Muscle of back (tissue), 13 donors: Measurements from ENCODE around the gene MRPS17. TPM values are rescaled to one million over a fixed set of nuclear protein-coding genes. Genes with fewer than 3 reads are reported as not detected.
"Not testable (repeated sequence)": the region's sequence is repeated elsewhere in the genome, so short reads cannot be mapped to it uniquely, and the experiment has no call there.

Experiments
- DNase-seq, 3 donors: peaks; one replicate each; pipeline versions ENCODE4 v3.0.0 to v3.0.0-alpha.2; 2013
- long read RNA-seq, 9 donors: transcript quantifications; one replicate each; lab custom pipeline, GENCODE V29; 2026
- polyA plus RNA-seq, 10 donors: library from polyadenylated mRNA; unstranded; fragments of 120-200 nt; gene quantifications; one replicate each; pipeline ENCODE4 v1.2.1, GENCODE V29; 2013; ENCODE audit not compliant: insufficient read length in 10 of 10

The MRPS17 gene
- 10 to 100 TPM; 12.7 to 16.2 (median 14.7) TPM for polyA plus RNA-seq
- long read RNA-seq, donor 1, transcript MRPS17-201 (3 exons, 1,845 nt) = major isoform, 14 of 14 reads
- long read RNA-seq, donor 1, partial matches to known transcripts = 0 of 14 reads
- long read RNA-seq, donor 1, other reads (novel, unspliced or antisense) = 0 of 14 reads
- long read RNA-seq, donor 2, transcript MRPS17-201 (3 exons, 1,845 nt) = major isoform, 13 of 13 reads
- long read RNA-seq, donor 2, partial matches to known transcripts = 0 of 13 reads
- long read RNA-seq, donor 2, other reads (novel, unspliced or antisense) = 0 of 13 reads
- long read RNA-seq, donor 3 = 0 reads
- long read RNA-seq, donor 4, transcript MRPS17-201 (3 exons, 1,845 nt) = major isoform, 13 of 19 reads
- long read RNA-seq, donor 4, partial matches to known transcripts = 6 of 19 reads
- long read RNA-seq, donor 4, other reads (novel, unspliced or antisense) = 0 of 19 reads
- long read RNA-seq, donor 5, transcript MRPS17-201 (3 exons, 1,845 nt) = major isoform, 17 of 23 reads
- long read RNA-seq, donor 5, partial matches to known transcripts = 6 of 23 reads
- long read RNA-seq, donor 5, other reads (novel, unspliced or antisense) = 0 of 23 reads
- long read RNA-seq, donor 6, transcript MRPS17-201 (3 exons, 1,845 nt) = major isoform, 14 of 25 reads
- long read RNA-seq, donor 6, partial matches to known transcripts = 11 of 25 reads
- long read RNA-seq, donor 6, other reads (novel, unspliced or antisense) = 0 of 25 reads
- long read RNA-seq, donor 7, transcript MRPS17-201 (3 exons, 1,845 nt) = major isoform, 12 of 12 reads
- long read RNA-seq, donor 7, partial matches to known transcripts = 0 of 12 reads
- long read RNA-seq, donor 7, other reads (novel, unspliced or antisense) = 0 of 12 reads
- long read RNA-seq, donor 8, transcript MRPS17-201 (3 exons, 1,845 nt) = major isoform, 15 of 15 reads
- long read RNA-seq, donor 8, partial matches to known transcripts = 0 of 15 reads
- long read RNA-seq, donor 8, other reads (novel, unspliced or antisense) = 0 of 15 reads
- long read RNA-seq, donor 9, partial matches to known transcripts = 0 of 2 reads
- long read RNA-seq, donor 9, other reads (novel, unspliced or antisense) = 0 of 2 reads

GRCh38 chr7:55951637-55952351, at the start of gene MRPS17:
Gene MRPS17 (plus strand): TSS chr7:55951877. CDS start chr7:55953196, 1,319 bp downstream.
- peak; percentile 83 to 96 (median 91) for DNase-seq

DNA sequence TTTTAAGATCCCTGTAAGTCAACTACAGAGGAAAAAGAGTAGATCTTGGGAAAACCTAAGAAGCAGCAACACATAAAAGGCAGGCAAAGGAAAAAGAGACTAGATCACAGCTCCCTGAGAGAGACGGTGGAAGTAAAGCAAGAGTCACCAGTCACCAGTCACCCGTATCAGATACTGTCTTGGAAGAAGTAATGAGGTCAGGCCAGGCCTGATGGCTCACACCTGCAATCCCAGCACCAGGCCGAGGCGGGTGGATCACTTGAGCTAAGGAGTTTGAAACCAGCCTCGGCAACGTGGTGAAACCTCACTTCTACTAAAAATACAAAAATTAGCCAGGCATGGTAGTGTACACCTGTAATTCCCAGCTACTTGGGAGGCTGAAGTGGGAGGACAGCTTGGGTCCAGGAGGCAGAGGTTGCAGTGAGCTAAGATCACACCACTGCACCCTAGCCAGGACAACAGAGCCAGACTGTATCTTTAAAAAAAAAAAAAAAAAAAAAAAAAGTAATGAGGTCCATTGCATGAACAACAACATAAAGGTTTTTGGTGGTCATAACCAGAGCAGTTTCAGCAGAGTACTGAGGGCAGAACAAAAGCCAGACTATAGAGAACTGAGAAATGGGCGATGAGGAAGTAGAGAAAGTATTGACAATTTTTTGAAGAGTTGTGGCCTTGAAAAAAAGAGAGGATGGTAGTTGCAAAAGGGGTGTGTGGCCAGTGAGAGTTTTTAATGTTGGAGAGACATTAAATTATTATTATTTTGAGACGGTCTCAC, 47.5 kb upstream of the MRPS17 start:
- DNase-seq = no peak

GRCh38 chr7:55912748-55913158, 38.9 kb upstream of the MRPS17 start:
- no peak for DNase-seq

- DNase-seq = no peak
These were observed 33.9 kb upstream of the MRPS17 start for GRCh38 chr7:55917771-55918170.

DNA sequence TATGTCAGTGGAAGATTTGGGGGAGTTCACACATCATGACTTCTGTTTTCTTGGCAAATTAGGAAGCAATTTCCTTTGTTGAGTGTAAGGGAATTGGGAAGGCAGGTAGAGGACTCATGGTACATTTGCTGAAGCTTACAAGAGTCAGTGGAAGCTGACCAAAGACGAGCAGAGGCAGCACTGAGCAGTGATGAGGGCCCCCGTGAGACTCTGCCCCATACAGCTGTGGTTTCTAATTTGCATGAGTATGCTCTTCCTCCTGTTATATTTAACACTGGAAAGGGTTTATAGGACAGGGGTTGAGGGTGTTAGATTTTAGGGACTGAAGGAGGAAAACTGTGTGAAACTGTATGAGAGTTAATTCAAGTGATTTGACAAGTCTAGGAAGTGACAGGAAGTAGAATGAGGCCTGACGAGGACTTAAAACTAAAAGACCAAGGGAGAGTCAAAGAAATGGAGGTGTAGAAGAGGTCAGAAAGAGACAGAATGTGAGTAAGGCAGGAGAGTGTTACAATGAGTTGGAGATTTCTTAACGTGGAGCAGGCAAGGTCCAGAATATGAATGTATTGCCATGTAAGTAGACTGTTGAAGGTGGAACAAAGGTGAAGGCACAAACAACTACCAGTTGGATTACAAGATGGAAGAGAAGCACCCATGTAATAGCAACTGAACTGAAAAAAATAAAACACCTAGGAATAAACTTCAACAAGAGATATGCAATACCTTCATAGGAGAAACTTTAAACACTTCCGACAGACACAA, 23.5 kb upstream of the MRPS17 start:
- DNase-seq = no peak

DNA sequence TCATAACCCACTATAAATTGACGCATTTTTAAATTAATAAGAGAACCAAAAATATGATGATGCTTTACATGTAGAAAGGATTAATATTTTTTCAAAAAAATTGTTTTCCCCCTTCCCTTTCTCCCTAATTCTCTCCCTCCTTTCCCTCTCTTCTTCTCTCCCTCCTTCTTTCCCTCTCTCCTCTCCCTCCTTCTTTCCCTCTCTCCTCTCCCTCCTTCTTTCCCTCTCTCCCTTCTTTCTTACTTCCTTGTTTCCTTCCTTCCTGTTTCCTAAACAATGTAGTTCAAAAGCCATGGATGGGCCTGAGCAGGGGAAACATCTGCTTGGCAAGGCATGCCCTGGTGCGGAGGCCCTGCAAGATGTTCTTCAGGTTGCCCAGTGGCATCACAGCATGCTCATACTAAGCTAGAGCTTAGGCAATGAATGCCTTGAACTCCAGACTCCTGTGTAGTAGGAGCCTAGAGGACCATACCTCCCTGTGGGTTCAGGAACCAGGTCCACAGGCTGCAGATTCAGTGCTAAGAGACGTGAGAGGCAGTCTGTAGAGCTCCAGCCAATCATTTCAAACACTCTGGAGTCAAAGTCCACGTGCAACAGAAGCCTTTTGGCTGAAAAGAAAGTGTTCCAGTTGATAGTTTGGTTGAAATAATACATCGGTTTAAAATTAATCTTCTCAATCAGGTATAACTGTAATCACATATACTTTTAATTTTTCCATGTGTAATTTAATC, 20.1 kb upstream of the MRPS17 start:
- no peak for DNase-seq

- DNase-seq = no peak
These were observed 12.1 kb upstream of the MRPS17 start for GRCh38 chr7:55939514-55940123.

GRCh38 chr7:55946545-55946944, 5.1 kb upstream of the MRPS17 start:
- no peak for DNase-seq

DNA sequence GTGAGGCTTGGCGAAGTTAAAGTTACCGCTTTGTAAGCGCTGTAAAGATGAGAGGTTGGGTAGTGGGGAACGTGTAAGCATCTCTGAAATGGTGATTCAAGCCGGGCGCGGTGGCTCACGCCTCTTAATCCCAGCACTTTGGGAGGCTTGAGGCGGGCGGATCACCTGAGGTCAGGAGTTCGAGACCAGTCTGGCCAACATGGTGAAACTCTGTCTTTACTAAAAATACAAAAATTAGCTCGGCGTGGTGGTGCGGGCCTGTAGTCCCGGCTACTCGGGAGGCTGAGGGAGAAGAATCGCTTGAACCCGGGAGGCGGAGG, 635 bp downstream of the MRPS17 start:
- DNase-seq = not testable (repeated sequence)

- no peak for DNase-seq
These were observed 2.2 kb downstream of the MRPS17 start for GRCh38 chr7:55953707-55954475.

DNA sequence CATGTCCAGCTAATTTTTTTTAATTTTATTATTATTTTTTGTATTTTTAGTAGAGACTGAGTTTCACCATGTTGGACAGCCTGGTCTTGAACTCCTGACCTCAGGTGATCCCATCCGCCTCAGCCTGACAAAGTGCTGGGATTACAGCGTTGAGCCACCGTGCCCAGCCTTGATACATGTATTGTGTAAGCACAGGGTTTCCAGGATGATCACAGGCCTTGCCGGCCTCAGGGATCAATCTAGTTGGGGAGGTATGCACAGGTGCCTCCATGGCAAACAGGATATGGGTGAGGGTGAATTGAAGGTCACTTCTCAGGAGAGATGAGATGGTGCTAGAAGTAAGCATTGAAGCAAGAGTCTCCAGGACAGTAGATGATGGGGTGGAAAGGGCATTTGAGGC, 5.5 kb downstream of the MRPS17 start:
- DNase-seq = no peak

DNA sequence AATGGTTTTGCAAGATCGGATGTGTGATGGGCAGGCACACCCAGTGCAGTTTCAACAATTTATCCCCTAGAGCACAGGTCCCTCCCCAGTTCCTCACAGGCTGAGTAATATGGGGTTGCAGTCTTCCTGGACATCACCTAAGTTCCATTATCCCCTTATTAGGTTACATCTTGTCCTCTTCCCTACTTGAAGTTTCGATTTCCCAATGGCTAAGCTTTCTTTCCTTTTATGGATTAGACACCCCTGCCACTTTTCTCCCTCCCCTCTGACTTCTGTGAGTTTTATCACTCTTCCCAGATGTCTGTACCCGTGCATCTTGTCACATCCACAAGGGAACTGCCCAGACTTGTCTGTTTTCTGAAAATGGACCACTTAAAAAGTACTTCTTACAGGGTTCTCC, 10.3 kb downstream of the MRPS17 start:
- no peak for DNase-seq

DNA sequence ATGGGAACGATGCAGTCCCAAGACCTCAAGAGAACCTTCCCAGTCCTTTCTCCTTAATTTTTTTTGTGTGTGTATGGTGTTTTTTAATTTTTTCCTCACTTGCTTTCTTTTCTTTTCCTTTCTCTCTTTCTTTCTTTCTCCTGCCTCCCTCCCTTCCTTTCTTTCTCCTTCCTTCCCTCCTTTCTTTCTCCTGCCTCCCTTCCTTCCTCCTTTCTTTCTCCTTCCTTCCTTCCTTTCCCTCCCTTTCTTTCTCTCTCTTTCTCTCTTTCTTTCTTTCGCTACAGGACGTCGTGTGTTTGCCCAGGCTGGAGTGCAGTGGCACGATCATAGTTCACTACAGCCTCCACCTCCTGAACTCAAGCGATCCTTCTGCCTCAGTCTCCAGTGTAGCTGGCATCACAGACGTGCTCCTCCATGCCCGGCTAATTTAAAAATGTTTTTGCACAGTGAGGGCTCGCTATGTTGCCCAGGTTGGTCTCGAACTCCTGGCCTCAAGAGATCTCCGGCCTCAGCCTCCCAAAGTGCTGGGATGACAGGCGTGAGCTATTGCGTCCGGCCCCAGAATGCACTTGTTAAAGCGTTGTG, 12.0 kb downstream of the MRPS17 start:
- no peak for DNase-seq

DNA sequence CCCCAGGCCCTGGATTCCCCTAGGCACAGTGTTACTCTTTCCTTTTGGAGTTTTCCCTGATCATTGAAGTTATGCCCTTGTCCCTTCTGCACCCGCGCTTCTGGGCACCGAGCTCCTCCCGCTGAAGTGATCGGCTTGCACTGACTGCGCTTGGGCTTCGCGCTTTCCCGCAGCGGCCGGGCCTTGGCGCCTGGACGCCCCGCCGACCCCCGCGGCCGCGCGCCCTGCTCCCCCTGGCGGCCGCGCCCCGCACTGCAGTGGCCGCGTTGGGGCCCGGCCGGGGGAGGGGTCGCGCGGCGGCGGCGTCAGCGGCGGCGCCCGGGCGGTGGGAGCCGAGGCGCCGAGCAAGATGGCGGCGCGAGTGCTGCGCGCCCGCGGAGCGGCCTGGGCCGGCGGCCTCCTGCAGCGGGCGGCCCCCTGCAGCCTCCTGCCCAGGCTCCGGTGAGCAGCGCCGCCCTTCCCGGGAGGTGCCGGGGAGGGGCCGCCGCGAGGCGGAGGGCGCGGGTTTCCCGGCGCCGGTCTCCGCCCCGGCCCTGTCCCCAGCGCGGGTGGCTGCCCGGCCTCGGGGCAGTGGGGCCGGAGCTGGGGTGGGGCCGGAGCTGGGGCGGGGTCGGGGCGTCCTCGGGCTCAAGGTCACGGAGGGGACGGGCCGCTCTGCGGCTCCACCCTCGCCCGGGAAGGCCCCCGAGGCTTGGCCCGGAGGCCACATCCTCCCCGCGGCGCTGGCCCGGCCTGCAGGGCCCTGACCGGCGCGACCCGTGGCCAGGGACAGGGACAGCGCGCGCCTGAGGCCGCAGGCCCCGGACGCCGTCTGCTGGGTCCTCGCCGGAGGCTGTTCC, 12.8 kb downstream of the MRPS17 start, which contains the start of gene NIPSNAP2:
Gene NIPSNAP2 (plus strand): TSS at position 325 of the 839 bp plus-strand sequence. CDS start 25 bp downstream, at position 350.
- DNase-seq = peak; percentile 62 to 87 (median 74)

GRCh38 chr7:55965100-55965470, 13.4 kb downstream of the MRPS17 start:
- peak in 1 of 3 donors; percentile 37 for DNase-seq

DNA sequence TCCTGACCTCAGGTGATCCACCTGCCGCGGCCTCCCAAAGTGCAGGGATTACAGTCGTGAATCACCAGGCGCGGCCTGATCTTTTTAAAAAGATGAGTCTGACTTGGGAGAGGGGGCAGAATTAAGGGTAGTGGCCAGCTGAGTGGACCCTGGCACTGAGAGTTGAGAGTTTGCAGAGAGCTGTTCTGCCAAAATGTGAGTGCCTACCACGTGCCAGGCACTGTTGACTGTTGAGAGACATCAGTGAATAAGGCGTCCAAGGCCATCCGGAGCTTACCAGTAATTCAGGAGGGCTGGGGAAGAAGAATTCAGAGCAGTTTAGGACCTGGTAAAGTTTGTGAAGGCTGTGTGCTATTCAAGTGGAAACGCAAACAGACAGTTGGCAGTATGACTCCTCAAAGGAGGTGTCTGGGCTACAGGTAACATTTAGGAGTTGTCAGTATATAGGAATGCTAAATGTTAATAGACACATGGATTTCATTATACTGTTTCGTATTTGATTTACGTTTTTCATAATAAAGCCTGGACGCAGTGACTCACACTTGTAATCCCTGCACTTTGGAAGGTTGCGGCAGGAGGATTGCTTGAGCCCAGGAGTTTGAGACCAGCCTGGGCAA, 14.2 kb downstream of the MRPS17 start:
- DNase-seq = peak in 1 of 3 donors; percentile 45
